ENCODE measurements around the gene ZER1. TPM values are rescaled to one million over a fixed set of nuclear protein-coding genes. Genes with fewer than 3 reads are reported as not detected.

The ZER1 gene
- total and polyA plus RNA-seq, 2 of the 4 experiments (the other 2 are of a cell fraction) = 7.7 to 34.9 TPM

DNA sequence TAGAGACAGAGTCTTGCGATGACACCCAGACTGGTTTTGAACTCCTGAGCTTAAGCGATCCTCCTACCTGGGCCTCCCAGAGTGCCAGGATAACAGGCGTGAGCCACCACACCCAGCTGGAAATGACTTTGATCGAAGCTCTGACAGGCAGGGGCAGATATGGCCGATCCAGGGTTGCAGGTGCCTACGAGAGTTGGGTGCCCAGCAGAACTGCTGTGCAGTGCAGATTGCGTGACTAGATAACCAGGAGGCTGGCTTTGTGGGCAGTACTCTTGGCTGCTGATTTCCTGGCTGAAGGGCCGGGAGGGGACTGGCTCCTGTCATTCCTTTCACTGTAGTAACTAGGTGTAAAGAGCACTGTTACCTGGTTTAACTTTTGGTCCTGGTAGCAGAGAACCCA is 27.2 kb upstream of the ZER1 start:
- in situ Hi-C loops (cut with MboI; ENCODE audit: low sequenced_read_pairs) (no loop called here), dilution Hi-C loops (cut with HindIII; ENCODE audit: low sequenced_read_pairs, unreplicated experiment) (no loop called here), intact Hi-C loops (cut with micrococcal nuclease) (no loop called here)
- WGBS, 2 experiments (ENCODE audit: extremely low coverage in 2 of 2, insufficient read length in 1 of 2) = 96% methylated on average over 7 of the region's 8 CpGs; no CpG with 5 or more reads in 1 of the 2 experiments
- Histone ChIP-seq H3K79me1 (ENCODE audit: low read depth in 1 of 2, low read length in 2 of 2) (0 out of 4 replicates have a peak, but pooled peaks cover 0 to 3% of the 10 kb centered on the region in 2 experiments), H3K27ac (ENCODE audit: insufficient read depth, low read length) (no peak overlapping the region), H3K4me3 (ENCODE audit: insufficient read depth, low read depth, low read length) (no peak overlapping the region), H3K18ac (ENCODE audit: low read depth, low read length) (no peak overlapping the region), H2AFZ (replicated peaks; ENCODE audit: low read length, poor library complexity) (no peak overlapping the region), H4K91ac (ENCODE audit: insufficient read depth, low read depth, low read length) (no peak overlapping the region), H4K5ac (ENCODE audit: low read depth, low read length) (no peak overlapping the region), H2BK15ac (ENCODE audit: low read depth, low read length) (no peak overlapping the region), H2AK9ac (replicated peaks; ENCODE audit: low read depth, low read length, poor library complexity) (no peak overlapping the region), H4K8ac (ENCODE audit: low read depth in 2 of 2, low read length in 2 of 2) (no peak overlapping the region), H2BK5ac (ENCODE audit: low read depth, low read length, poor library complexity, severe bottlenecking) (no peak overlapping the region), H2BK20ac (ENCODE audit: low read depth, low read length) (no peak overlapping the region), H3K27me3 (ENCODE audit: control insufficient read depth, insufficient read depth, low read length) (no peaks in the 10 kb centered on the region), H3K4ac (ENCODE audit: low read depth, low read length) (no peak overlapping the region), H2AK5ac (ENCODE audit: low read depth, low read length) (no peak overlapping the region), H3K9me3 (ENCODE audit: control insufficient read depth, insufficient read depth, low read length) (no peaks in the 10 kb centered on the region), H3K9me1 (ENCODE audit: insufficient read depth, low read length) (no peaks in the 10 kb centered on the region), H3K9ac (ENCODE audit: low read depth, low read length) (no peak overlapping the region), H3K56ac (ENCODE audit: extremely low read depth, insufficient read depth, low read length) (no peak overlapping the region), H4K20me1 (ENCODE audit: insufficient read depth, low read length) (no peaks in the 10 kb centered on the region), H3K36me3 (ENCODE audit: control insufficient read depth, insufficient read depth, low read length) (peaks cover 54% of the 10 kb centered on the region), H3K23ac (ENCODE audit: low read depth, low read length) (no peak overlapping the region), H2BK120ac (ENCODE audit: low read depth, low read length) (no peak overlapping the region), H3K4me2 (ENCODE audit: low read depth, low read length) (no peak overlapping the region), H3K4me1 (ENCODE audit: control insufficient read depth, insufficient read depth, low read length) (no peaks in the 10 kb centered on the region), H3K14ac (replicated peaks; ENCODE audit: low read depth, low read length) (no peak overlapping the region)
- DNase-seq (no peak), ATAC-seq (ENCODE audit: low read depth) (no peak)
- no TSS peak for BruUV-seq (replicated peaks)
- ChIA-PET POLR2A (ENCODE audit: unreplicated experiment) (no interaction called here), CTCF (interaction anchor here (0.6 kb wide), 1 partner anchor 10 kb away, joined by 5 read pairs; no protein-coding TSS in a partner anchor)
- TF ChIP-seq BHLHE40 (IDR thresholded peaks at IDR 0.05; ENCODE audit: low read depth, low read length) = no peak
- no peak for TF ChIP-seq POLR2A (IDR thresholded peaks at IDR 0.05; ENCODE audit: low read depth, low read length)
- TF ChIP-seq, protein P1, sequence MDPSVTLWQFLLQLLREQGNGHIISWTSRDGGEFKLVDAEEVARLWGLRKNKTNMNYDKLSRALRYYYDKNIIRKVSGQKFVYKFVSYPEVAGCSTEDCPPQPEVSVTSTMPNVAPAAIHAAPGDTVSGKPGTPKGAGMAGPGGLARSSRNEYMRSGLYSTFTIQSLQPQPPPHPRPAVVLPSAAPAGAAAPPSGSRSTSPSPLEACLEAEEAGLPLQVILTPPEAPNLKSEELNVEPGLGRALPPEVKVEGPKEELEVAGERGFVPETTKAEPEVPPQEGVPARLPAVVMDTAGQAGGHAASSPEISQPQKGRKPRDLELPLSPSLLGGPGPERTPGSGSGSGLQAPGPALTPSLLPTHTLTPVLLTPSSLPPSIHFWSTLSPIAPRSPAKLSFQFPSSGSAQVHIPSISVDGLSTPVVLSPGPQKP (IDR thresholded peaks at IDR 0.05; ENCODE audit: borderline replicate concordance, low read depth, low read length) = no peak
- TF ChIP-seq FOS (IDR thresholded peaks at IDR 0.05; ENCODE audit: low read depth, low read length) = no peak
- no peak for TF ChIP-seq CHD1 (IDR thresholded peaks at IDR 0.05; ENCODE audit: low read depth, low read length)
- no peak for TF ChIP-seq SMC3 (IDR thresholded peaks at IDR 0.05; ENCODE audit: low read depth, low read length)
- TF ChIP-seq RAD21 (IDR thresholded peaks at IDR 0.05; ENCODE audit: low read length) = no peak
- TF ChIP-seq MAZ (IDR thresholded peaks at IDR 0.05; ENCODE audit: borderline replicate concordance, low read depth, low read length) = no peak
- TF ChIP-seq, protein P2, sequence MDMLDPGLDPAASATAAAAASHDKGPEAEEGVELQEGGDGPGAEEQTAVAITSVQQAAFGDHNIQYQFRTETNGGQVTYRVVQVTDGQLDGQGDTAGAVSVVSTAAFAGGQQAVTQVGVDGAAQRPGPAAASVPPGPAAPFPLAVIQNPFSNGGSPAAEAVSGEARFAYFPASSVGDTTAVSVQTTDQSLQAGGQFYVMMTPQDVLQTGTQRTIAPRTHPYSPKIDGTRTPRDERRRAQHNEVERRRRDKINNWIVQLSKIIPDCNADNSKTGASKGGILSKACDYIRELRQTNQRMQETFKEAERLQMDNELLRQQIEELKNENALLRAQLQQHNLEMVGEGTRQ (IDR thresholded peaks at IDR 0.05; ENCODE audit: low read depth, low read length) = no peak
- no peak for TF ChIP-seq MXI1 (IDR thresholded peaks at IDR 0.05; ENCODE audit: borderline replicate concordance, low read depth, low read length)
- TF ChIP-seq NFE2L2 (IDR thresholded peaks at IDR 0.05; ENCODE audit: low read depth, low read length) = no peak
- TF ChIP-seq, protein P3, sequence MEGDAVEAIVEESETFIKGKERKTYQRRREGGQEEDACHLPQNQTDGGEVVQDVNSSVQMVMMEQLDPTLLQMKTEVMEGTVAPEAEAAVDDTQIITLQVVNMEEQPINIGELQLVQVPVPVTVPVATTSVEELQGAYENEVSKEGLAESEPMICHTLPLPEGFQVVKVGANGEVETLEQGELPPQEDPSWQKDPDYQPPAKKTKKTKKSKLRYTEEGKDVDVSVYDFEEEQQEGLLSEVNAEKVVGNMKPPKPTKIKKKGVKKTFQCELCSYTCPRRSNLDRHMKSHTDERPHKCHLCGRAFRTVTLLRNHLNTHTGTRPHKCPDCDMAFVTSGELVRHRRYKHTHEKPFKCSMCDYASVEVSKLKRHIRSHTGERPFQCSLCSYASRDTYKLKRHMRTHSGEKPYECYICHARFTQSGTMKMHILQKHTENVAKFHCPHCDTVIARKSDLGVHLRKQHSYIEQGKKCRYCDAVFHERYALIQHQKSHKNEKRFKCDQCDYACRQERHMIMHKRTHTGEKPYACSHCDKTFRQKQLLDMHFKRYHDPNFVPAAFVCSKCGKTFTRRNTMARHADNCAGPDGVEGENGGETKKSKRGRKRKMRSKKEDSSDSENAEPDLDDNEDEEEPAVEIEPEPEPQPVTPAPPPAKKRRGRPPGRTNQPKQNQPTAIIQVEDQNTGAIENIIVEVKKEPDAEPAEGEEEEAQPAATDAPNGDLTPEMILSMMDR (conservative IDR thresholded peaks at IDR 0.05; ENCODE audit: low read depth, low read length) = no peak
- TF ChIP-seq RCOR1 (IDR thresholded peaks at IDR 0.05; ENCODE audit: insufficient replicate concordance, low read length) = no peak
- no peak for TF ChIP-seq MAFK (IDR thresholded peaks at IDR 0.05; ENCODE audit: low read depth, low read length)
- no peak for TF ChIP-seq CEBPB (IDR thresholded peaks at IDR 0.05; ENCODE audit: low read depth, low read length)
